Loucy (cell line): Measurements from ENCODE around the gene TRPV4.

Experiments
- H2AFZ ChIP-seq: fragments of 200-600 bp; sonication (generic); 2 replicates; pipeline ENCODE4 v1.6.0; 2016; ENCODE audit warnings: antibody characterized with exemption, mild to moderate bottlenecking, low read length, moderate library complexity
- H3F3A ChIP-seq: fragments of 200-600 bp; 2 replicates; pipeline ENCODE4 v1.6.0; 2016; ENCODE audit warnings: antibody characterized with exemption, low read depth, mild to moderate bottlenecking
- H3K27me3 ChIP-seq: fragments of 200-600 bp; sonication (generic); 2 replicates; pipeline ENCODE4 v1.6.1; 2014; ENCODE audit warnings: low read length, mild to moderate bottlenecking; ENCODE audit not compliant: insufficient read depth, poor library complexity, severe bottlenecking
- H3K36me3 ChIP-seq: fragments of 200-600 bp; sonication (generic); 2 replicates; pipeline ENCODE4 v1.6.1; 2016; ENCODE audit warnings: low read length; ENCODE audit not compliant: insufficient read depth
- H3K4me1 ChIP-seq: fragments of 200-600 bp; sonication (generic); 2 replicates; pipeline ENCODE4 v1.5.1; 2014; ENCODE audit warnings: low read length, mild to moderate bottlenecking; ENCODE audit not compliant: insufficient read depth, poor library complexity, severe bottlenecking
- H3K4me2 ChIP-seq: fragments of 200-600 bp; sonication (generic); 2 replicates; pipeline ENCODE4 v1.6.0; 2014; ENCODE audit warnings: antibody characterized with exemption, low read length, low read depth, mild to moderate bottlenecking; ENCODE audit not compliant: poor library complexity, severe bottlenecking
- H3K4me3 ChIP-seq: fragments of 200-600 bp; sonication (generic); 2 replicates; pipeline ENCODE4 v1.5.1; 2014; ENCODE audit warnings: low read length, mild to moderate bottlenecking, mixed read lengths; ENCODE audit not compliant: poor library complexity, severe bottlenecking
- H3K79me2 ChIP-seq: fragments of 200-600 bp; sonication (generic); 2 replicates; pipeline ENCODE4 v1.6.1; 2014; ENCODE audit warnings: low read length; ENCODE audit not compliant: insufficient read depth
- H3K9ac ChIP-seq: fragments of 200-600 bp; sonication (generic); 2 replicates; pipeline ENCODE4 v1.6.0; 2014; ENCODE audit warnings: mild to moderate bottlenecking, low read depth, low read length, moderate library complexity; ENCODE audit not compliant: poor library complexity, severe bottlenecking
- H3K9me2 ChIP-seq: fragments of 200-600 bp; sonication (generic); replicated peaks from 2 replicates; pipeline ENCODE4 v1.6.1; 2016; ENCODE audit warnings: low read depth, low read length, mixed read lengths
- H3K9me3 ChIP-seq: fragments of 200-600 bp; sonication (generic); 2 replicates; pipeline ENCODE4 v1.6.1; 2014; ENCODE audit warnings: mild to moderate bottlenecking, antibody characterized with exemption, low read length, low read depth; ENCODE audit not compliant: insufficient read depth
- H4K20me1 ChIP-seq: fragments of 200-600 bp; sonication (generic); 2 replicates; pipeline ENCODE4 v1.6.0; 2014; ENCODE audit warnings: antibody characterized with exemption, low read length, mild to moderate bottlenecking; ENCODE audit not compliant: insufficient read depth, poor library complexity, severe bottlenecking
- EZH2phosphoT487 ChIP-seq: fragments of 200-600 bp; IDR thresholded peaks from 2 replicates; pipeline ENCODE4 v1.6.1; 2018; ENCODE audit warnings: antibody characterized with exemption, mild to moderate bottlenecking, moderate library complexity, borderline replicate concordance
- TF ChIP-seq, protein P1 (sequence below): fragments of 200-600 bp; sonication (generic); conservative IDR thresholded peaks from 2 replicates; pipeline ENCODE4 v1.5.1; 2014; ENCODE audit warnings: mild to moderate bottlenecking, antibody characterized with exemption, low read length

The TRPV4 gene

DNA sequence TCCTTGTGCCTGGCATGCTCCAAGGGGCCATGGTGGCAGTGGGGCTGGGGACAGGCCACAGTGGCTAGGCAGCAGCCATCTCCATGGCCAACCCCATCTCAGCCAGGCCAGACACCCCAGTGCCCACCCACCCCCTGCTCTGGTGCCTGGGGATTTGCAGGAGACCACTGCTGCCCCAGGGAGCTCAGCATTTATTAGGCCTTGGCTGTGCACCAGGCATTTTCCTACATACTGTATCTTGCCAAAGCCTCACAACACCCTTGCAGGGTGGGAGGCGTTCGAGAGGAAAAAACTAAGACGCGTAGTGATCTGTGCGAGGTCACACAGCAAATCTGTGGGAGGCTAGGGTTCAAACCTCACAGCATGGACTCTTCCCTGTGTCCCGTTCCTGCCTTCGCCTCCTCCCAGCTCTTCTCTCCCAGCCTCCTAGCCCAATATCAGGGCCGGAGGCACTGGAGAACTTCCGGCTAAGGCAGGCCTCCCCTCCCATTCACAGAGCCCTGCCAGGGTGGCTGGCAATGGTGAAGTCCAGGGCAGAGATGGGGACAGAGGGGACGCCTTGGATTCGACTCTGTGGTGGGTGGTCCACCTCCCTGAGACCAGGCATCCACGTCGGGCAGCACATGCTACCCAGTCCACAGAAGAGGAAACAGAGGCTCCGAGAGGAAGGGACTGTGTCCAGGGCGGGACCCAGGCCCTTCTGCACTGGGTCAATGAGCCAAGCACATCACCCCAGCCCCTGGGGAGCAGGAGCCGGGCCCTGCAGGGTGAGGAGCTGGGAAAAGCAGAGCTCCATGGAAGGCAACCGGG lies 62.1 kb downstream of the TRPV4 start:
- Histone ChIP-seq H3F3A (no peaks in the 10 kb centered on the region), H3K36me3 (no peaks in the 10 kb centered on the region), H3K9ac (no peak overlapping the region), H3K79me2 (no peaks in the 10 kb centered on the region), H3K9me3 (no peaks in the 10 kb centered on the region), H3K27me3 (no peaks in the 10 kb centered on the region), H3K4me3 (no peak overlapping the region), H4K20me1 (no peaks in the 10 kb centered on the region), H3K4me1 (no peaks in the 10 kb centered on the region), H3K4me2 (no peak overlapping the region), H2AFZ (no peak overlapping the region), H3K9me2 (no peaks in the 10 kb centered on the region)
- no peak for TF ChIP-seq EZH2phosphoT487
- TF ChIP-seq, protein P1, sequence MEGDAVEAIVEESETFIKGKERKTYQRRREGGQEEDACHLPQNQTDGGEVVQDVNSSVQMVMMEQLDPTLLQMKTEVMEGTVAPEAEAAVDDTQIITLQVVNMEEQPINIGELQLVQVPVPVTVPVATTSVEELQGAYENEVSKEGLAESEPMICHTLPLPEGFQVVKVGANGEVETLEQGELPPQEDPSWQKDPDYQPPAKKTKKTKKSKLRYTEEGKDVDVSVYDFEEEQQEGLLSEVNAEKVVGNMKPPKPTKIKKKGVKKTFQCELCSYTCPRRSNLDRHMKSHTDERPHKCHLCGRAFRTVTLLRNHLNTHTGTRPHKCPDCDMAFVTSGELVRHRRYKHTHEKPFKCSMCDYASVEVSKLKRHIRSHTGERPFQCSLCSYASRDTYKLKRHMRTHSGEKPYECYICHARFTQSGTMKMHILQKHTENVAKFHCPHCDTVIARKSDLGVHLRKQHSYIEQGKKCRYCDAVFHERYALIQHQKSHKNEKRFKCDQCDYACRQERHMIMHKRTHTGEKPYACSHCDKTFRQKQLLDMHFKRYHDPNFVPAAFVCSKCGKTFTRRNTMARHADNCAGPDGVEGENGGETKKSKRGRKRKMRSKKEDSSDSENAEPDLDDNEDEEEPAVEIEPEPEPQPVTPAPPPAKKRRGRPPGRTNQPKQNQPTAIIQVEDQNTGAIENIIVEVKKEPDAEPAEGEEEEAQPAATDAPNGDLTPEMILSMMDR: no peak

DNA sequence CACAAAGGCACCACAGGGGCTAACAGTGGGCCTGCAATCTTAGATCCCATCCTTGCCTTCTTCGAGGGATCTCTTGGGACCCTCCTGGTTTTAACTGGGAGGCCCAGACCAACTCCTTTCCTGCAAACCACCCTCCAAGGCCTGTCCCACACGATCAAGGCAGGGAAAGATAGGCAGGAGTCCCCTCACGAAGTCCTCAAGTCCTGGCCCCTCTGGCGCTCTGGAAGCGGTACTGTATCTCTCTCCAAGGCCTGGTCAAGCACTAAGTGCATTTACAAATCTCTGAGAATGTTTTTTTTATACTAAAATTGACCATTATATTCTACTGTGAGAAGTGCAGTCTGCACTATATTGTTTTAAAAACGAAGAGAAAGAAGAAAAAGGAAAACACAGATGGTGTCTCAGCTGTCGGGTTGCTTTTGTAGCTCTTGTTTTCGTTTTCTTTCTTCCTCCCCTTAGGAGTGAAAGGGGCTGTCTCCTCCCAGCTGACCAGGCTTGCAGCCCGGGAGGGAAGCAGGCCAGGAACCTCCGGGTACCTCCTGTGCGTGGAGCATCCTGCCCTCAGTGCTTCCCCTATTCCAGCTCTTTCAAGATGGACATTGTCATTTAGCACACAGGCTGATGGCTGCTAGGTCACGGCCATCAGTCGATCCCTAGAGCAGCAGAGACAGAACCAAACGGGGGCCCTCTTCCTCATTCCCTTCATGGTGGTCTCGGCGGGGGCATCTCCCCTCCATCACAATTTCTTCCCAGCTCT lies 62.9 kb downstream of the TRPV4 start:
- H4K20me1 ChIP-seq: no peaks in the 10 kb centered on the region
- no peaks in the 10 kb centered on the region for H3F3A ChIP-seq
- H2AFZ ChIP-seq: no peak overlapping the region
- no peaks in the 10 kb centered on the region for H3K9me3 ChIP-seq
- no peak overlapping the region for H3K4me2 ChIP-seq
- H3K4me3 ChIP-seq: no peak overlapping the region
- H3K4me1 ChIP-seq: no peaks in the 10 kb centered on the region
- no peaks in the 10 kb centered on the region for H3K27me3 ChIP-seq
- no peaks in the 10 kb centered on the region for H3K36me3 ChIP-seq
- no peaks in the 10 kb centered on the region for H3K9me2 ChIP-seq
- no peak overlapping the region for H3K9ac ChIP-seq
- no peak for TF ChIP-seq EZH2phosphoT487
- TF ChIP-seq, protein P1: no peak
- H3K79me2 ChIP-seq: no peaks in the 10 kb centered on the region

DNA sequence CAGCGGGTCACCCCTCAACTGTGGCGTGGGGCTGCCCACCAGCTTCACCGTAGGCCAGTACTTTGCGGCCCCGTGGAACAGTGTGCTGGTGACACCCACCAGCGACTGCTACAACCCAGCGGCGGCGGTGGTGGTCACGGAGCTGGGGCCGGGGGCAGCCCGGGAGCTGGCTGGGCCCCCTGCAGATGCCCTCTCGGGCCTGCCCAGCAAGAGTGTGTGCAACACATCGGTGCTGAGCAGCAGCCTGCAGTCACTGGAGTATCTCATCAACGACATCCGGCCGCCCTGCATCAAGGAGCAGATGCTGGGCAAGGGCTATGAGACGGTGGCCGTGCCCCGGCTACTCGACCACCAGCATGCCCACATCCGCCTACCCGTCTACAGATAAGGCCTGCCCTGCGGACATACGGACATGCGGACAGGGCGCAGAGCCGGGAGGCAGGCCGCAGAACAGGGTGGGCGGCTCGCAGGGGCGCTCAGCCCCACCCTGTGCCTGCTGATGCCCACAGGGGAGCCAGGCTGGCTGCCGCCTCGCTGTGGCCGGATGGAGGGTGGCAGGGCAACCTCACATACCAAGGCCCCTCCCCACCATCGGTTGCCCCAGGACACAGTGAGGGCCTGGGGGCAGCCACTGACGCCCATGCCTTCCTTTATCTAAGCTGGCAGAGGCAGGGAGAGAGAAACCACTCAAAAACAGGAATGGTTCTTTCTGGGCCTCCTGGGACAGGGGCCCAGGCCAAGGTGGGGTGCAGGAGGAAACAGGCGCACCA lies 64.1 kb downstream of the TRPV4 start:
- Histone ChIP-seq H3K4me2 (no peak overlapping the region), H3K79me2 (no peaks in the 10 kb centered on the region), H3K4me3 (no peak overlapping the region), H4K20me1 (no peaks in the 10 kb centered on the region), H3K36me3 (no peaks in the 10 kb centered on the region), H2AFZ (no peak overlapping the region), H3F3A (no peaks in the 10 kb centered on the region), H3K27me3 (no peaks in the 10 kb centered on the region), H3K9me2 (no peaks in the 10 kb centered on the region), H3K9me3 (no peaks in the 10 kb centered on the region), H3K9ac (no peak overlapping the region), H3K4me1 (no peaks in the 10 kb centered on the region)
- no peak for TF ChIP-seq EZH2phosphoT487
- TF ChIP-seq, protein P1: no peak
